ENCODE results near the gene THBS2.

Gene THBS2

GRCh38 chr6:169201985-169202384 is 51.7 kb downstream of the THBS2 start:
- Histone ChIP-seq H3K4me2 (ENCODE audit: low read length) (no peak overlapping the region), H3K4me3 (ENCODE audit: low read depth, low read length, poor library complexity, severe bottlenecking) (no peak overlapping the region), H3K4me1 (ENCODE audit: insufficient read depth, low read length, severe bottlenecking) (no peaks in the 10 kb centered on the region), H3K9me3 (ENCODE audit: low read length) (no peaks in the 10 kb centered on the region), H3K27ac (ENCODE audit: low read depth, low read length, poor library complexity, severe bottlenecking) (no peak overlapping the region), H4K20me1 (ENCODE audit: insufficient read depth, low read length) (no peaks in the 10 kb centered on the region), H3K9me2 (ENCODE audit: low read depth, low read length) (no peaks in the 10 kb centered on the region), H3K36me3 (ENCODE audit: insufficient read depth, low read length) (no peaks in the 10 kb centered on the region), H3K79me2 (ENCODE audit: insufficient read depth, low read length) (no peaks in the 10 kb centered on the region), H2AFZ (ENCODE audit: low read length) (no peak overlapping the region), H3K9ac (ENCODE audit: low read length) (no peak overlapping the region), H3F3A (ENCODE audit: insufficient read depth, low read length) (no peaks in the 10 kb centered on the region), H3K27me3 (ENCODE audit: insufficient read depth, low read length) (no peaks in the 10 kb centered on the region; the same call in 1 of the 2 replicates)
- no peak for TF ChIP-seq CTCF (IDR thresholded peaks at IDR 0.05; ENCODE audit: low read length)
- no peak for TF ChIP-seq EZH2 (IDR thresholded peaks at IDR 0.05; ENCODE audit: borderline replicate concordance, low read length)

- H4K20me1 ChIP-seq (ENCODE audit: insufficient read depth, low read length) = no peaks in the 10 kb centered on the region
- H3K27ac ChIP-seq (ENCODE audit: low read depth, low read length, poor library complexity, severe bottlenecking) = no peak overlapping the region
- no peaks in the 10 kb centered on the region for H3K79me2 ChIP-seq (ENCODE audit: insufficient read depth, low read length)
- H3K36me3 ChIP-seq (ENCODE audit: insufficient read depth, low read length) = no peaks in the 10 kb centered on the region
- no peaks in the 10 kb centered on the region for H3K9me3 ChIP-seq (ENCODE audit: low read length)
- no peaks in the 10 kb centered on the region for H3F3A ChIP-seq (ENCODE audit: insufficient read depth, low read length)
- no peaks in the 10 kb centered on the region for H3K4me1 ChIP-seq (ENCODE audit: insufficient read depth, low read length, severe bottlenecking)
- TF ChIP-seq EZH2 (IDR thresholded peaks at IDR 0.05; ENCODE audit: borderline replicate concordance, low read length) (no peak), CTCF (IDR thresholded peaks at IDR 0.05; ENCODE audit: low read length) (no peak)
- H3K4me2 ChIP-seq (ENCODE audit: low read length) = no peak overlapping the region
- no peak overlapping the region for H3K9ac ChIP-seq (ENCODE audit: low read length)
- no peak overlapping the region for H2AFZ ChIP-seq (ENCODE audit: low read length)
- H3K4me3 ChIP-seq (ENCODE audit: low read depth, low read length, poor library complexity, severe bottlenecking) = no peak overlapping the region
- no peaks in the 10 kb centered on the region for H3K9me2 ChIP-seq (ENCODE audit: low read depth, low read length)
- H3K27me3 ChIP-seq (ENCODE audit: insufficient read depth, low read length) = no peaks in the 10 kb centered on the region; the same call in 1 of the 2 replicates
Observed at GRCh38 chr6:169200893-169201514, 52.6 kb downstream of the THBS2 start.

GRCh38 chr6:169199625-169200335 is 53.9 kb downstream of the THBS2 start:
- no peaks in the 10 kb centered on the region for H3K9me2 ChIP-seq (ENCODE audit: low read depth, low read length)
- no peaks in the 10 kb centered on the region for H3K79me2 ChIP-seq (ENCODE audit: insufficient read depth, low read length)
- H3K9me3 ChIP-seq (ENCODE audit: low read length) = no peaks in the 10 kb centered on the region
- H3F3A ChIP-seq (ENCODE audit: insufficient read depth, low read length) = no peaks in the 10 kb centered on the region
- H3K4me1 ChIP-seq (ENCODE audit: insufficient read depth, low read length, severe bottlenecking) = no peaks in the 10 kb centered on the region
- H3K27ac ChIP-seq (ENCODE audit: low read depth, low read length, poor library complexity, severe bottlenecking) = no peak overlapping the region
- no peak overlapping the region for H3K4me3 ChIP-seq (ENCODE audit: low read depth, low read length, poor library complexity, severe bottlenecking)
- H4K20me1 ChIP-seq (ENCODE audit: insufficient read depth, low read length) = no peaks in the 10 kb centered on the region
- no peak for TF ChIP-seq EZH2 (IDR thresholded peaks at IDR 0.05; ENCODE audit: borderline replicate concordance, low read length)
- no peak for TF ChIP-seq CTCF (IDR thresholded peaks at IDR 0.05; ENCODE audit: low read length)
- H3K4me2 ChIP-seq (ENCODE audit: low read length) = no peak overlapping the region
- H3K36me3 ChIP-seq (ENCODE audit: insufficient read depth, low read length) = no peaks in the 10 kb centered on the region
- no peaks in the 10 kb centered on the region; the same call in 1 of the 2 replicates for H3K27me3 ChIP-seq (ENCODE audit: insufficient read depth, low read length)
- H3K9ac ChIP-seq (ENCODE audit: low read length) = no peak overlapping the region
- no peak overlapping the region for H2AFZ ChIP-seq (ENCODE audit: low read length)

All from OCI-LY1 (cell line).